Measurements from ENCODE around the gene PPP4R2.
A peak's percentile ranks its signal among the peaks of the same experiment; 100 is the strongest.

Gene PPP4R2, protein sequence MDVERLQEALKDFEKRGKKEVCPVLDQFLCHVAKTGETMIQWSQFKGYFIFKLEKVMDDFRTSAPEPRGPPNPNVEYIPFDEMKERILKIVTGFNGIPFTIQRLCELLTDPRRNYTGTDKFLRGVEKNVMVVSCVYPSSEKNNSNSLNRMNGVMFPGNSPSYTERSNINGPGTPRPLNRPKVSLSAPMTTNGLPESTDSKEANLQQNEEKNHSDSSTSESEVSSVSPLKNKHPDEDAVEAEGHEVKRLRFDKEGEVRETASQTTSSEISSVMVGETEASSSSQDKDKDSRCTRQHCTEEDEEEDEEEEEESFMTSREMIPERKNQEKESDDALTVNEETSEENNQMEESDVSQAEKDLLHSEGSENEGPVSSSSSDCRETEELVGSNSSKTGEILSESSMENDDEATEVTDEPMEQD

DNA sequence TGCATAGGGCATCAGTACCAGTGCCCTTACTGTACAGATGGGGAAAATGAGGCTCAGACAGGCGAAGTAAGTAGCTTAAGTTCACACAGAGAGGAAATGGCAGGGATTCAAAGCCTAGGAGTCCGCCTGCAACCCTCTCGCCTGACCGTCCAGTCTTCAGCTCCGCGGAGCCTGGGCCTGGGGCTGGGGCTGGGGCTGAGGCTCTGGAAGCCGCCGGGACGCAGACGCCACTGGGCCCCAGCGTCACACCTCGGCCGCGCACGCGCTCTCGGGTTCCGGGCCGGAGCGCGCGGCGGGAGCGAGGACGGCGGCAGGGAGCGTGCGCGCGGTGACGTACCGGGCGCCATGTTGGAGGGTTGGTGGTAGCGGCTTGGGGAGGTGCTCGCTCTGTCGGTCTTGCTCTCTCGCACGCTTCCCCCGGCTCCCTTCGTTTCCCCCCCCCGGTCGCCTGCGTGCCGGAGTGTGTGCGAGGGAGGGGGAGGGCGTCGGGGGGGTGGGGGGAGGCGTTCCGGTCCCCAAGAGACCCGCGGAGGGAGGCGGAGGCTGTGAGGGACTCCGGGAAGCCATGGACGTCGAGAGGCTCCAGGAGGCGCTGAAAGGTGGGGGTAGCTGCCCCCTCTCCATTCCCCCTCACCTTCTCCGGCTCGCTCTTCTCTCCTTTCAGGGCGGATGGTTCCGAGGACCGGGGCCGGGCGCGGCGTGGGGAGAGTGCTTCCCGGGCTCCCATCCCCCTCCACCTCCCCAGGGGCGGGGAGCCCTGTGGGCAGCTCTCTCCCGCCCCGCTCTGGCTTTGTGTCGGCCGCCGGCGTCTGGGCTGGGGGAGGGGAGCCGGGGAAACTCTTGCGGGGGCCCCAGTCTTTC, at the start of gene PPP4R2:
Gene PPP4R2, plus strand, starts transcription at position 339 of the 861 bp plus-strand sequence. Its CDS starts 227 bp downstream, at position 566.
- peak; percentile 81 for DNase-seq

DNA sequence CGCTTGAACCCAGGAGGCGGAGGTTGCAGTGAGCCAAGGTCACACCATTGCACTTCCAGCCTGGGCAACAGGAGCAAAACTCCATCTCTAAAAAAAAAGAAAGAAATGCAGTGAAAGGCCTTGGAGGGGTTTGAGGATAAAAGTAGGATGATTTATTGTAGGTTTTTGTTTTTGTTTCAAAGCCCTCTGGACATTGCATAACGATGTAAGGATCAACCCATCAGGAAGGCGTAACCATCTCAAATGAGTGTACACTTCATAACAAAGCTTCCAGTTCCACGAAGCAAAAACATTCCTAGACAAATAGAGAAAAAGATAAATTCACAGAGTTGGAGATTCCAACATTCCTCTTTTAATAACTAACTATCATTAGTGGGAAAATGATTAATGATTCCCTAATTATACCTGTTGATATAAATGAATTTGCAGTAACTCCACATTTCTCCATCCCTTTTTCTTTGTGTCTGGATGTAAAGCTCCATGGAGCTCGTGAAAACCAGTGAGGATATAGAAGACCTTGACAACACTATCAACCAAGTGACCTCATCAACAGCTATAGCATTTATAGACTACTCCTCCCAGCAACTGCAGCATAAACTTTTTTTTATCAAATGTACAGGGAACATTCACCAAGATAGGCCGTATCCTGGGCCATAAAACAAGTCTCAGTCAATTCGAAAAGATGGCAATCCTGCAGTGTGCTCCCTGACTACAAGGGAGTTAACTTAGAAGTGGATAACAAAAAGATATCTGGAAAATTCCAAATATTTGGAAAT, 48.7 kb upstream of the PPP4R2 start:
- DNase-seq: no peak

- DNase-seq: no peak
Observed at GRCh38 chr3:72949016-72949415, 47.6 kb upstream of the PPP4R2 start.

- DNase-seq: no peak
Observed at GRCh38 chr3:72950372-72950771, 46.2 kb upstream of the PPP4R2 start.

GRCh38 chr3:72950801-72951200, 45.8 kb upstream of the PPP4R2 start:
- DNase-seq: no peak

- DNase-seq: no peak
Observed at GRCh38 chr3:72951259-72951722, 45.3 kb upstream of the PPP4R2 start.

DNA sequence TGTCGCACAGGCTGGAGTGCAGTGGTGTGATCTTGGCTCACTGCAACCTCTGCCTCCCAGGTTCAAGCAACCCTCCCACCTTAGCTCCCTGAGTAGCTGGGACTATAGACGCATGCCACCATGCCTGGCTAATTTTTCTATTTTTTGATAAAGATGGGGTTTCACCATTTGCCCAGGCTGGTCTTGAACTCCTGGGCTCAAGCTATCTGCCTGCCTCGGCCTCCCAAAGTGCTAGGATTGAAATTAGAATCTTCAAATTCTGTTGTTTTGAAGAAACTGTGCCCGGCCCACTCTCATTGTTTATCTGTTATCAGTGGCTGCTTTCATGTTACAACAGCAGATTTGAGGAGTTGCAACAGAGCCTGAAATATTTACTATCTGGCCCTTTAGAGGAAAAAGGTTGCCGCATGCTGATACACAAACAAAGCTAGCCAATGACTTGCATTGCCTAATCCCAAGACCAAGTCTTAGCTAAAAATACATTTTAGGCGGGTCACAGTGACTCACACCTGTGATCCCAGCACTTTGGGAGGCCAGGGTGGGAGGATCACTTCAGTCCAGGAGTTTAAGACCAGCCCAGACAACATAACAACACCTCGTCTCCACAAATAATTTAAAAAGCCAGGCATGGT, 43.2 kb upstream of the PPP4R2 start:
- no peak for DNase-seq

GRCh38 chr3:72957297-72957696, 39.3 kb upstream of the PPP4R2 start:
- DNase-seq: no peak

- no peak for DNase-seq
Observed at GRCh38 chr3:72959336-72959735, 37.3 kb upstream of the PPP4R2 start.

- no peak for DNase-seq
Observed at GRCh38 chr3:72960812-72961518, 35.6 kb upstream of the PPP4R2 start.

DNA sequence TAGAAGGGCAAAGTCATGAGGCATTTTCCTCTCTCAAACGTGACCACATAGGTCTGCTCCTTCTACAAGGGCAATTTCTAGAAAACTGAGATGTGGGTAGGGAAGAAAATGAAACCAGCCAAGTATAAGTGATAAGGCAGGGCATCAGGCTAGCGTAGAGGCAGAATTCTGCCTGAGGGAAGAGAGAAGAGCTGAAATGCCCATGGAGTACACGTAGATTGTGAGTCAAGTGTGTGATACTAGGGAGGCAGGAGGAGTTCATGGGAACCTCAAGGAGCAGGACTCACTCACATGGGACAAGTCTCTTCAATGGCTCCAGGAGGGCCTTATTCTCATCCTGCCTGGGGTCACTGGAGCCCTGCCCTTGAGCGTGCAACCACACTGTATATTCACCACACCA, 34.9 kb upstream of the PPP4R2 start:
- DNase-seq: no peak

GRCh38 chr3:72962317-72962716, 34.3 kb upstream of the PPP4R2 start:
- DNase-seq: no peak

DNA sequence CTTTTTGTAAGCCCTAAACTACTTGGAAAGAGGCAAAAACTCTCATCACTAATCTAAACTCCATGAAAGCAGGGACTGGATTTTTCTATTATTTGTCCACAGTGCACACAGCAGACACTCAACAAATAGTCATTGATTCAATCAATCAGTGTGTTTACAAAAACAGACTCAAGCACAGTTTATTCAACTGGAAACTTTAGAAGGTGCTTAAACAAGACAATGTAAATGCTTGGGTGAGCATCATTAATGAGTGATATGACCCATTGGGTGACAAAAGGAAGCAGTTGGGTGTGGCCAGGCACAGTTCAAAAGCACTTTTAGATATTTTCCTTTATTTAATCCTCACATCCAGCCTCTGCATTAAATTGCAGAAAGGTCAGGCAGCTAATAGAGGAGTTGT, 32.0 kb upstream of the PPP4R2 start:
- DNase-seq: no peak

DNA sequence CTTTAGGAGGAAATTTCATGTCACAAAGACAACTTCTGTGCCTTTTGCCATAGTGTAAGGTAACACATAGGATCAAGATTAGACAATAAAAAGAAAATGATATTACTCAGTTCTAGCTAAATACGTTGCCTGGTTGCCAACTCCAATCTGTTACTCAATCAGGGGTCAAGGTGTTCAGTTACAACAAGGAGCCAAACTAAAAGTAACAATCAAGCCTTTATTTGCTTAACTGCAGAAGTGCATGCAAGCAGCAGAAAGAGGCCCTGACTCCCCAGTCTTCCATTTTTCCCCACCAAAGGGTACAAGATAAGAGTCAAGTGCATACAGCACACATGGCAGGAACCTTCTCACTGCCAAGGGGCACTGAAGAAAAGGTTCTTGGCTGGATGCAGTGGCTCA, 28.3 kb upstream of the PPP4R2 start:
- DNase-seq: no peak

GRCh38 chr3:72969766-72970165, 26.8 kb upstream of the PPP4R2 start:
- no peak for DNase-seq

DNA sequence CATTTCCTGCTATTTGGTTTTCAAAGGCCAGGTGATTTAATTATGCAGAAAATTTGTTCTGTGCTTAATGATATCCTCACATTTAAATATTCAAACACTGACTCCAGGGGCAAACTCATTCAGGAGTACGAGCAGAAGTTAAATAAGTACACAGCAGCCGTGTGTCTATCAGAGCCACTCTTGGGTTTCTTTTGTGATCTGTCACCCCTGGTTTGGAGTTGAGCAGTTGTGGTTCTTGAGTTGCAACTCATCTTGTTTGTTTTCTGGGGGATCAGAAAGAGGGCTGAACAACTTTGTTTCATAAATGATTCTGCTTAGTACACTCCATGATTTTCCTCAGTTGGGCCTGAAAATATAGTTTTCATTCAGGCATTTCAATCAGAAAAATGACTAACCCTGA, 25.7 kb upstream of the PPP4R2 start:
- no peak for DNase-seq

GRCh38 chr3:72972706-72973030, 23.9 kb upstream of the PPP4R2 start:
- no peak for DNase-seq

- no peak for DNase-seq
Observed at GRCh38 chr3:72973031-72973723, 23.4 kb upstream of the PPP4R2 start.

GRCh38 chr3:72973786-72974185, 22.8 kb upstream of the PPP4R2 start:
- DNase-seq: no peak

GRCh38 chr3:72974956-72975355, 21.7 kb upstream of the PPP4R2 start:
- DNase-seq: no peak

- DNase-seq: no peak
Observed at GRCh38 chr3:72976281-72976741, 20.3 kb upstream of the PPP4R2 start.
